Astrocyte (in vitro differentiated cells and primary cell): Measurements from ENCODE around the gene HDAC3. TPM values are rescaled to one million over a fixed set of nuclear protein-coding genes. Genes with fewer than 3 reads are reported as not detected.
A peak's percentile ranks its signal among the peaks of the same experiment; 100 is the strongest.

ENCODE experiments used
- DNase-seq: peaks from one replicate; pipeline ENCODE4 v3.0.0-alpha.2; 2010; ENCODE audit warnings: low read depth
- FAIRE-seq: peaks from 2 replicates; lab custom pipeline; 2011; peaks lifted over from hg19 to GRCh38; lab: Jason Lieb, UNC
- H2AFZ ChIP-seq: 2 replicates; pipeline ENCODE4 v1.6.0; 2012; ENCODE audit warnings: low read depth, low read length, inconsistent platforms
- H3K27ac ChIP-seq: 2 replicates; pipeline ENCODE4 v1.5.1; 2011; ENCODE audit warnings: low read depth, low read length, inconsistent platforms
- H3K27me3 ChIP-seq: 2 replicates; pipeline ENCODE4 v1.6.0; 2011; ENCODE audit warnings: low read length, inconsistent platforms; ENCODE audit not compliant: insufficient read depth
- H3K36me3 ChIP-seq: 2 replicates; pipeline ENCODE4 v1.5.1; 2011; ENCODE audit warnings: low read length, inconsistent platforms; ENCODE audit not compliant: insufficient read depth
- H3K4me1 ChIP-seq: 2 replicates; pipeline ENCODE4 v1.5.1; 2011; ENCODE audit warnings: low read length, inconsistent platforms; ENCODE audit not compliant: insufficient read depth
- H3K4me2 ChIP-seq: 2 replicates; pipeline ENCODE4 v1.6.0; 2012; ENCODE audit warnings: low read length, inconsistent platforms
- H3K4me3 ChIP-seq: 2 replicates; pipeline ENCODE4 v1.5.1; 2011; ENCODE audit warnings: low read depth, mild to moderate bottlenecking, low read length, inconsistent platforms; ENCODE audit not compliant: insufficient read depth
- H3K79me2 ChIP-seq: 2 replicates; pipeline ENCODE4 v1.6.0; 2012; ENCODE audit warnings: mild to moderate bottlenecking, low read length, inconsistent platforms; ENCODE audit not compliant: insufficient read depth
- H3K9ac ChIP-seq: 2 replicates; pipeline ENCODE4 v1.6.0; 2012; ENCODE audit warnings: mild to moderate bottlenecking, low read length, inconsistent platforms
- H3K9me3 ChIP-seq: 2 replicates; pipeline ENCODE4 v1.5.1; 2012; ENCODE audit warnings: low read depth, mild to moderate bottlenecking, low read length, inconsistent platforms; ENCODE audit not compliant: insufficient read depth
- H4K20me1 ChIP-seq: 2 replicates; pipeline ENCODE4 v1.6.0; 2012; ENCODE audit warnings: low read length, inconsistent platforms; ENCODE audit not compliant: insufficient read depth
- H3K27ac Mint-ChIP-seq: one replicate; pipeline ENCODE4 v1.8.0; 2021; ENCODE audit warnings: mild to moderate bottlenecking, mixed read lengths; ENCODE audit not compliant: unreplicated experiment
- H3K27me3 Mint-ChIP-seq: one replicate; pipeline ENCODE4 v1.8.0; 2021; ENCODE audit warnings: low read depth, mixed read lengths; ENCODE audit not compliant: unreplicated experiment
- H3K36me3 Mint-ChIP-seq: one replicate; pipeline ENCODE4 v1.8.0; 2021; ENCODE audit warnings: low read depth, mixed read lengths; ENCODE audit not compliant: unreplicated experiment
- H3K4me1 Mint-ChIP-seq: one replicate; pipeline ENCODE4 v1.8.0; 2021; ENCODE audit warnings: low read depth, mixed read lengths; ENCODE audit not compliant: unreplicated experiment
- H3K4me3 Mint-ChIP-seq: one replicate; pipeline ENCODE4 v1.8.0; 2021; ENCODE audit warnings: mild to moderate bottlenecking, moderate library complexity, mixed read lengths; ENCODE audit not compliant: unreplicated experiment
- H3K9me3 Mint-ChIP-seq: one replicate; pipeline ENCODE4 v1.8.0; 2021; ENCODE audit warnings: mild to moderate bottlenecking, mixed read lengths; ENCODE audit not compliant: unreplicated experiment
- EZH2 ChIP-seq: IDR thresholded peaks from 2 replicates; pipeline ENCODE4 v1.6.1; 2012; ENCODE audit warnings: mild to moderate bottlenecking, low read length, inconsistent platforms; ENCODE audit not compliant: insufficient read depth
- total RNA-seq: library from RNA; stranded (reverse); gene quantifications from 2 replicates; pipeline ENCODE4 v1.2.1, GENCODE V29; 2021
- TF ChIP-seq, protein P1 (sequence below): IDR thresholded peaks from 2 replicates; pipeline ENCODE4 v1.5.1; 2011; ENCODE audit warnings: low read depth, mild to moderate bottlenecking, inconsistent platforms, low read length, moderate library complexity; ENCODE audit not compliant: insufficient read depth

Gene HDAC3
- total RNA-seq, 1 donor from 2014 or later, result 63.8 TPM

DNA sequence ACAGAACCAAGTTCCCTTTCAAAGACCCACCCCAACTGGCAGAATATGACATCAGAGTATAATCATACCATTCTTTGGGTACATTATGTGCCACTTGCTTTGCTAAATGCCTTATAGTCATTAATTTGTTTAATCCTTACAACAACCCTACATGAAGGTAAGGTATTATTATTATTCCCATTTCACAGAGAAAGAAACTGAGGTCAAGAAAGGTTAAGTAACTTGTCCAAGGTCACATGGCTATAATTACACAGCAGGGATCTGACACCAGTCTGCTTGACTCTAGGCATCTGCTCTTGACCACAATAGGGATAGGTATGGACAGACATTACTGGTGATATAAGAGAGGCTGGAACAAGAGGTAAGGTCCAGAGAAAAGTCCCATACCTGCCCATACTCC is 13.3 kb upstream of the HDAC3 start:
- H3K36me3 ChIP-seq, result peaks cover 7% of the 10 kb centered on the region
- peaks cover 3% of the 10 kb centered on the region for H3K79me2 ChIP-seq
- H4K20me1 ChIP-seq, result peaks cover 9% of the 10 kb centered on the region
- no peaks in the 10 kb centered on the region for H3K27me3 ChIP-seq
- H3K4me3 Mint-ChIP-seq, result peak overlapping the region; percentile 99
- H2AFZ ChIP-seq, result no peak overlapping the region
- TF ChIP-seq, protein P1, sequence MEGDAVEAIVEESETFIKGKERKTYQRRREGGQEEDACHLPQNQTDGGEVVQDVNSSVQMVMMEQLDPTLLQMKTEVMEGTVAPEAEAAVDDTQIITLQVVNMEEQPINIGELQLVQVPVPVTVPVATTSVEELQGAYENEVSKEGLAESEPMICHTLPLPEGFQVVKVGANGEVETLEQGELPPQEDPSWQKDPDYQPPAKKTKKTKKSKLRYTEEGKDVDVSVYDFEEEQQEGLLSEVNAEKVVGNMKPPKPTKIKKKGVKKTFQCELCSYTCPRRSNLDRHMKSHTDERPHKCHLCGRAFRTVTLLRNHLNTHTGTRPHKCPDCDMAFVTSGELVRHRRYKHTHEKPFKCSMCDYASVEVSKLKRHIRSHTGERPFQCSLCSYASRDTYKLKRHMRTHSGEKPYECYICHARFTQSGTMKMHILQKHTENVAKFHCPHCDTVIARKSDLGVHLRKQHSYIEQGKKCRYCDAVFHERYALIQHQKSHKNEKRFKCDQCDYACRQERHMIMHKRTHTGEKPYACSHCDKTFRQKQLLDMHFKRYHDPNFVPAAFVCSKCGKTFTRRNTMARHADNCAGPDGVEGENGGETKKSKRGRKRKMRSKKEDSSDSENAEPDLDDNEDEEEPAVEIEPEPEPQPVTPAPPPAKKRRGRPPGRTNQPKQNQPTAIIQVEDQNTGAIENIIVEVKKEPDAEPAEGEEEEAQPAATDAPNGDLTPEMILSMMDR, result no peak
- TF ChIP-seq EZH2, result no peak
- no peak overlapping the region for H3K27ac Mint-ChIP-seq
- peaks cover 10% of the 10 kb centered on the region for H3K4me1 Mint-ChIP-seq
- FAIRE-seq (no peak), DNase-seq (no peak)
- no peaks in the 10 kb centered on the region for H3K27me3 Mint-ChIP-seq
- H3K27ac ChIP-seq, result no peak overlapping the region
- no peaks in the 10 kb centered on the region for H3K9me3 Mint-ChIP-seq
- no peaks in the 10 kb centered on the region for H3K9me3 ChIP-seq
- H3K9ac ChIP-seq, result no peak overlapping the region
- peaks cover 17% of the 10 kb centered on the region for H3K4me1 ChIP-seq
- H3K36me3 Mint-ChIP-seq, result peaks cover 38% of the 10 kb centered on the region
- H3K4me2 ChIP-seq, result peak overlapping the region; percentile 97
- H3K4me3 ChIP-seq, result no peak overlapping the region

DNA sequence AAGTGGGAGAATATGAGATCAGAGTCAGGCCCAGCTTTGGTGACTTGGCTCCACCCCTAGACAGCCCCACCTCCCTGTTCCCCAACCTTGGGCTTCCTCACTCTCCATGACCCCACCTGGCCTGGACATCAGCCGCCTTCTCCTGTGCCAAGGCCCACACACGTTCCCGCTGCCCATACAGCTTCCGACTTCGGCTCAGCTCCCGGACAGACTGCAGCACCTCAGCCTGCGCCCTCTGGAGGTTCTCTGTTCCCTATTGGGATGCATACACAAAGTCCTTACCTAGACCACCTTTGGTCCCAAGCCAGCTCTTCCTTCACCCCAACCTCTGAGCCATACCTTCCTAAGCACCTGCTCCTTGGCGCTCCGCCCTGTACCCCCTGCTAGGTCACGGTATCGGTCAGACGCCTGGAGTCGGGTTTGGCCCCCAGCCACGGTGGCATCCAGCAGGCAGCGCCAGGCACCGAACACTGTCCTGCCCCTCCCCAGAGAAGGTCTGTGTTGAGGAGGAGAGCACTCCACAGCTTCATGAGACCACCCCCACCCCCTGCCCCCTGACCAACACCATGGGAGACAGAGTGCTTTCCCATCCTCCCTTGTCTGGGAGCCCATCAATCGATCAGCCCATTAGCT is 12.5 kb upstream of the HDAC3 start:
- no peak overlapping the region for H3K4me3 ChIP-seq
- peaks cover 7% of the 10 kb centered on the region for H3K36me3 ChIP-seq
- peaks cover 9% of the 10 kb centered on the region for H4K20me1 ChIP-seq
- no peak overlapping the region for H2AFZ ChIP-seq
- H3K36me3 Mint-ChIP-seq, result peaks cover 41% of the 10 kb centered on the region
- no peaks in the 10 kb centered on the region for H3K27me3 ChIP-seq
- no peak overlapping the region for H3K4me2 ChIP-seq
- FAIRE-seq (no peak), DNase-seq (no peak)
- no peak overlapping the region for H3K27ac ChIP-seq
- no peak overlapping the region for H3K4me3 Mint-ChIP-seq
- H3K9ac ChIP-seq, result no peak overlapping the region
- H3K27me3 Mint-ChIP-seq, result no peaks in the 10 kb centered on the region
- no peaks in the 10 kb centered on the region for H3K9me3 ChIP-seq
- peaks cover 3% of the 10 kb centered on the region for H3K79me2 ChIP-seq
- peaks cover 13% of the 10 kb centered on the region for H3K4me1 ChIP-seq
- H3K4me1 Mint-ChIP-seq, result peaks cover 9% of the 10 kb centered on the region
- TF ChIP-seq, protein P1, result no peak
- TF ChIP-seq EZH2, result no peak
- no peak overlapping the region for H3K27ac Mint-ChIP-seq
- H3K9me3 Mint-ChIP-seq, result no peaks in the 10 kb centered on the region

DNA sequence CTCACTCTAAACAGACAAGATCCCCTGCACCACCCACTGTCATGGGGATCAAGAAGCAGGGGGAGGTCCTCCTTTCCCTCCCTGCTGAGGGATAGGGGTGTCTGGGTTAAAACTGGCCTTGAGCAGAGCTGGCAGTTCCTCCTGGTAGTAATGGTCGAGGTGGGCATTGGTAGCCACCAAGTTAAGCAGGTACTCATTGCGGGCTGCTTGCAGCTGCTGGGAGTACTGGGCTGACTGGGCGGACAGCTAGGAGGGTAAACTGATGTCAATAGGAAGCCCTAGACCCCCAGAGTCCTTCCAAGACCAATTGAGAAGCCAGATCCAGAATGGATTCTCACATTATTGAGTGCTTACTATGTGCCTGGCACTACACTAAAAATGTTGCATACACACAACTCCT is 11.2 kb upstream of the HDAC3 start:
- TF ChIP-seq, protein P1, result no peak
- TF ChIP-seq EZH2, result no peak
- H3K27ac Mint-ChIP-seq, result no peak overlapping the region
- H3K27me3 ChIP-seq, result no peaks in the 10 kb centered on the region
- no peak overlapping the region for H3K27ac ChIP-seq
- no peak overlapping the region for H3K9ac ChIP-seq
- peaks cover 7% of the 10 kb centered on the region for H3K36me3 ChIP-seq
- peaks cover 11% of the 10 kb centered on the region for H4K20me1 ChIP-seq
- no peaks in the 10 kb centered on the region for H3K27me3 Mint-ChIP-seq
- H3K4me3 Mint-ChIP-seq, result no peak overlapping the region
- H3K9me3 ChIP-seq, result no peaks in the 10 kb centered on the region
- no peak overlapping the region for H3K4me2 ChIP-seq
- no peaks in the 10 kb centered on the region for H3K9me3 Mint-ChIP-seq
- no peak overlapping the region for H2AFZ ChIP-seq
- H3K4me3 ChIP-seq, result no peak overlapping the region
- peaks cover 10% of the 10 kb centered on the region for H3K4me1 ChIP-seq
- H3K4me1 Mint-ChIP-seq, result peaks cover 8% of the 10 kb centered on the region
- H3K36me3 Mint-ChIP-seq, result peaks cover 38% of the 10 kb centered on the region
- peaks cover 3% of the 10 kb centered on the region for H3K79me2 ChIP-seq
- FAIRE-seq (no peak), DNase-seq (no peak)
